Loucy (cell line): ENCODE results near the gene SLC35F3.

Source experiments
- H2AFZ ChIP-seq: fragments of 200-600 bp; sonication (generic); 2 replicates; pipeline ENCODE4 v1.6.0; 2016; ENCODE audit warnings: antibody characterized with exemption, mild to moderate bottlenecking, low read length, moderate library complexity
- H3F3A ChIP-seq: fragments of 200-600 bp; 2 replicates; pipeline ENCODE4 v1.6.0; 2016; ENCODE audit warnings: antibody characterized with exemption, low read depth, mild to moderate bottlenecking
- H3K27me3 ChIP-seq: fragments of 200-600 bp; sonication (generic); 2 replicates; pipeline ENCODE4 v1.6.1; 2014; ENCODE audit warnings: low read length, mild to moderate bottlenecking; ENCODE audit not compliant: insufficient read depth, poor library complexity, severe bottlenecking
- H3K36me3 ChIP-seq: fragments of 200-600 bp; sonication (generic); 2 replicates; pipeline ENCODE4 v1.6.1; 2016; ENCODE audit warnings: low read length; ENCODE audit not compliant: insufficient read depth
- H3K4me1 ChIP-seq: fragments of 200-600 bp; sonication (generic); 2 replicates; pipeline ENCODE4 v1.5.1; 2014; ENCODE audit warnings: low read length, mild to moderate bottlenecking; ENCODE audit not compliant: insufficient read depth, poor library complexity, severe bottlenecking
- H3K4me2 ChIP-seq: fragments of 200-600 bp; sonication (generic); 2 replicates; pipeline ENCODE4 v1.6.0; 2014; ENCODE audit warnings: antibody characterized with exemption, low read length, low read depth, mild to moderate bottlenecking; ENCODE audit not compliant: poor library complexity, severe bottlenecking
- H3K4me3 ChIP-seq: fragments of 200-600 bp; sonication (generic); 2 replicates; pipeline ENCODE4 v1.5.1; 2014; ENCODE audit warnings: low read length, mild to moderate bottlenecking, mixed read lengths; ENCODE audit not compliant: poor library complexity, severe bottlenecking
- H3K79me2 ChIP-seq: fragments of 200-600 bp; sonication (generic); 2 replicates; pipeline ENCODE4 v1.6.1; 2014; ENCODE audit warnings: low read length; ENCODE audit not compliant: insufficient read depth
- H3K9ac ChIP-seq: fragments of 200-600 bp; sonication (generic); 2 replicates; pipeline ENCODE4 v1.6.0; 2014; ENCODE audit warnings: mild to moderate bottlenecking, low read depth, low read length, moderate library complexity; ENCODE audit not compliant: poor library complexity, severe bottlenecking
- H3K9me2 ChIP-seq: fragments of 200-600 bp; sonication (generic); replicated peaks from 2 replicates; pipeline ENCODE4 v1.6.1; 2016; ENCODE audit warnings: low read depth, low read length, mixed read lengths
- H3K9me3 ChIP-seq: fragments of 200-600 bp; sonication (generic); 2 replicates; pipeline ENCODE4 v1.6.1; 2014; ENCODE audit warnings: mild to moderate bottlenecking, antibody characterized with exemption, low read length, low read depth; ENCODE audit not compliant: insufficient read depth
- H4K20me1 ChIP-seq: fragments of 200-600 bp; sonication (generic); 2 replicates; pipeline ENCODE4 v1.6.0; 2014; ENCODE audit warnings: antibody characterized with exemption, low read length, mild to moderate bottlenecking; ENCODE audit not compliant: insufficient read depth, poor library complexity, severe bottlenecking
- EZH2phosphoT487 ChIP-seq: fragments of 200-600 bp; IDR thresholded peaks from 2 replicates; pipeline ENCODE4 v1.6.1; 2018; ENCODE audit warnings: antibody characterized with exemption, mild to moderate bottlenecking, moderate library complexity, borderline replicate concordance
- TF ChIP-seq, protein P1 (sequence below): fragments of 200-600 bp; sonication (generic); conservative IDR thresholded peaks from 2 replicates; pipeline ENCODE4 v1.5.1; 2014; ENCODE audit warnings: mild to moderate bottlenecking, antibody characterized with exemption, low read length

SLC35F3 gene

DNA sequence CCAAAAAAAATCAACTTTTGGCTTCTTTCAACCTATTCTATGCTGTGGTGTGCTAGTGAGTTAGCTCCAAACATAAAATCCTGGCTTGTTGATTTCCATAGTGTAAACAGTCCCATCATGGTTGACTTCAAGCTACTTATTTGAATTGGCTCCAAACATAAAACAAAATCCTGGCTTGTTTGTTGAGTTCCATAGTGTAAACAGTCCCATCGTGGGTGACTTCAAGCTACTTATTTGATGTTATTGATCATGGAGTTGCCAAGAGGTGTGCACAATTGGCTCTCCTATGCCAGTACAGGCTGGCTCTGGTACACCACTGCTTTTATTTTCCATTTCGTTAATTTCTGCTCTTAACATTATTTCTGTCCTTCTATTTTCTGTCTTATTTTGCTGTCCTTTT lies 466.9 kb downstream of the SLC35F3 start:
- Histone ChIP-seq H3K9me2 (no peaks in the 10 kb centered on the region), H3K27me3 (no peaks in the 10 kb centered on the region), H3K9me3 (no peaks in the 10 kb centered on the region), H4K20me1 (no peaks in the 10 kb centered on the region), H3K79me2 (peaks cover 41% of the 10 kb centered on the region), H3K9ac (no peak overlapping the region), H3K4me3 (peak overlapping the region; percentile 98), H3F3A (0 out of 2 replicates have a peak, but pooled peaks cover 6% of the 10 kb centered on the region), H3K4me2 (peak overlapping the region; percentile 87), H3K36me3 (no peaks in the 10 kb centered on the region), H2AFZ (no peak overlapping the region), H3K4me1 (peaks cover 33% of the 10 kb centered on the region)
- TF ChIP-seq EZH2phosphoT487, result no peak
- TF ChIP-seq, protein P1, sequence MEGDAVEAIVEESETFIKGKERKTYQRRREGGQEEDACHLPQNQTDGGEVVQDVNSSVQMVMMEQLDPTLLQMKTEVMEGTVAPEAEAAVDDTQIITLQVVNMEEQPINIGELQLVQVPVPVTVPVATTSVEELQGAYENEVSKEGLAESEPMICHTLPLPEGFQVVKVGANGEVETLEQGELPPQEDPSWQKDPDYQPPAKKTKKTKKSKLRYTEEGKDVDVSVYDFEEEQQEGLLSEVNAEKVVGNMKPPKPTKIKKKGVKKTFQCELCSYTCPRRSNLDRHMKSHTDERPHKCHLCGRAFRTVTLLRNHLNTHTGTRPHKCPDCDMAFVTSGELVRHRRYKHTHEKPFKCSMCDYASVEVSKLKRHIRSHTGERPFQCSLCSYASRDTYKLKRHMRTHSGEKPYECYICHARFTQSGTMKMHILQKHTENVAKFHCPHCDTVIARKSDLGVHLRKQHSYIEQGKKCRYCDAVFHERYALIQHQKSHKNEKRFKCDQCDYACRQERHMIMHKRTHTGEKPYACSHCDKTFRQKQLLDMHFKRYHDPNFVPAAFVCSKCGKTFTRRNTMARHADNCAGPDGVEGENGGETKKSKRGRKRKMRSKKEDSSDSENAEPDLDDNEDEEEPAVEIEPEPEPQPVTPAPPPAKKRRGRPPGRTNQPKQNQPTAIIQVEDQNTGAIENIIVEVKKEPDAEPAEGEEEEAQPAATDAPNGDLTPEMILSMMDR, result no peak

DNA sequence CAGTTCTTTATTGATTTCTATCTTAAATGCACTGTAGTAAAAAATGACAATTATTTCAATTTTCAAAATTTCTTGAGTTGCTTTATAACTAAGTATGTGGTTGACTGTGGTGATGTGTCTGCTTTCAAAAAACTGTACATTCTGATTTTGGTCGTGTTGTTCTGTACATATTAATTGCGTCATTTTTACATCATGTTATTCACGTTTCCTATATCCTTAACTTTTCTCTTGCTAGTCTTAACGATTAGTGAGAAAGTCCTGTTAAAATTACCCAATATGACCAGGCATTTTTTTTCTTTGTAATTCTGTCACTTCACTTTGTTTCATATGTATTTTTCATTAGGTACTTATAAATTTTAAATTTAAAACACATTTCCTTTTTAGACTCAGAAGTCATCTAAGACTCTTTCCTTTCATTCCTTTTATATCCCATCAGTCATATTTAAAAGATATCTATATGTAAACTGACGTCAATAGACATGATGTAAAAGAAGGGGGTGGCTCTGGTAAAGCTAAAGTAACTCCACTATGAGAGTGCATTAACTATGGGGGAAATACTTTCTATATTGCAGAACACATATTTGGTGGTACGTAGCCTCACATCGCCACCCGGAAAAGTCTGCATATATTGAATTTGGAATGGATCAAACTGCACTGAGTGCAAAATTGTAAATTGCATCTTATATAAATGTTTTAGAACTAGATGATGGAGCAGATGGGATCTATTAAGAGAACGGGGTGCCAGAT lies 467.7 kb downstream of the SLC35F3 start:
- H3K4me2 ChIP-seq, result peak overlapping the region; percentile 87
- H2AFZ ChIP-seq, result no peak overlapping the region
- peak overlapping the region; percentile 98 for H3K9ac ChIP-seq
- H3K4me1 ChIP-seq, result peaks cover 33% of the 10 kb centered on the region
- H3K36me3 ChIP-seq, result no peaks in the 10 kb centered on the region
- H3K9me3 ChIP-seq, result no peaks in the 10 kb centered on the region
- H3F3A ChIP-seq, result 0 out of 2 replicates have a peak, but pooled peaks cover 6% of the 10 kb centered on the region
- peaks cover 45% of the 10 kb centered on the region for H3K79me2 ChIP-seq
- H4K20me1 ChIP-seq, result no peaks in the 10 kb centered on the region
- no peaks in the 10 kb centered on the region for H3K27me3 ChIP-seq
- H3K9me2 ChIP-seq, result no peaks in the 10 kb centered on the region
- TF ChIP-seq, protein P1, result no peak
- no peak for TF ChIP-seq EZH2phosphoT487
- H3K4me3 ChIP-seq, result peak overlapping the region; percentile 98

DNA sequence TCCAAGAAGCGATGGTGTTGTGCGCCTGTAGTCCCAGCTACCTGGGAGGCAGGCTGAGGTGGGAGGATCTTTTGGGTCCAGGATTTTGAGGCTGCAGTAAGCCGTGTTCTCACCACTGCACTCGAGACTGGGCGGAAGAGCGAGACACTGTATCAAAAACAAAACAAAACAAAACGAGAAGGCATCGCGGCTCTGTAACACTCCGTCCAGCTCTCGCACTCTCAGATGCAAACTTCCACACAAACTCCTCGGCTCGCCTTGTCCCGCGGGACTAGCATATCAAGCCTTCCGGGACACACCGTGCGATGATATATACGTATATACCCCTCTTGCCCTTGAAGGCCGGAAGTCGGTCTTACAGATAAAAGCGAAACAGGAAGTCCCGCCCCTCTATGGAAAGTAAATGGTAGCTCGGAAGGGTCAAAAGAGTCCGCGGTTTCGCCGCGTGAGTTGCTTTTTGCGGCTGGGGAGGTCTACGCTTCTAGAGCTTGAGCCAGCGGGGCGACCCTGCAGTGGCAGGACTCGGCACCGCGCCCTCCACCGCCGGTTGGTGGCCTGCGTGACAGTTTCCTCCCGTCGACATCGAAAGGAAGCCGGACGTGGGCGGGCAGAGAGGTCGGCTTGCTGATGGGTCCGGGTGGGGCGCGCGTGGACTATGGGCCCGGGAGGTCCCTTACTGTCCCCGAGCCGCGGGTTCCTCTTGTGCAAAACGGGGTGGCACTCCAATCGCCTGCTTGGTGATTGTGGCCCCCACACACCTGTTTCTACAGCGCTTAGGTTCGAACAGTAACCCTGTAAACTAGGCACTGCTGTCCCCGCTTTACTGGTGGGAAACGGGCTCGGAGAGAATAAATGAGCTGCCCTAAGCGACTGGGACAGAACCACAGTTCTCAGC lies 468.8 kb downstream of the SLC35F3 start, which contains the start of gene COA6:
COA6 (plus strand) TSS at position 393 of the 895 bp plus-strand sequence; CDS start at position 404, 11 bp downstream.
- H3K27me3 ChIP-seq, result no peaks in the 10 kb centered on the region
- TF ChIP-seq, protein P1, result no peak
- TF ChIP-seq EZH2phosphoT487, result no peak
- 0 out of 2 replicates have a peak, but pooled peaks cover 6% of the 10 kb centered on the region for H3F3A ChIP-seq
- H2AFZ ChIP-seq, result peak within 1 kb of the TSS; percentile 98
- peaks cover 6% of the 10 kb centered on the region; the same call in 1 of the 2 replicates for H3K36me3 ChIP-seq
- peak within 1 kb of the TSS; percentile 98 for H3K4me3 ChIP-seq
- no peaks in the 10 kb centered on the region for H4K20me1 ChIP-seq
- H3K79me2 ChIP-seq, result peaks cover 50% of the 10 kb centered on the region
- H3K9me2 ChIP-seq, result no peaks in the 10 kb centered on the region
- peak within 1 kb of the TSS; percentile 100 for H3K4me2 ChIP-seq
- no peaks in the 10 kb centered on the region for H3K9me3 ChIP-seq
- H3K4me1 ChIP-seq, result peaks cover 33% of the 10 kb centered on the region
- peak within 1 kb of the TSS; percentile 98 for H3K9ac ChIP-seq
